HL-60/S4 treated with retinoic acid at 250 ng/mL for 4 days and 3 days (cell line): ENCODE results near the gene ATXN2.

Experiments used
- in situ Hi-C: fragments of 300-500 bp; cut with MboI; formaldehyde crosslinking; loops from 2 replicates; pipeline ENCODE4 v1.7.0; 2022; ENCODE audit warnings: low sequenced_read_pairs

ATXN2 gene

GRCh38 chr12:111425655-111426054 lies 173.5 kb downstream of the ATXN2 start:
- in situ Hi-C loops: no loop called here

GRCh38 chr12:111424793-111425251 lies 174.3 kb downstream of the ATXN2 start:
- in situ Hi-C loops: no loop called here

- in situ Hi-C loops: no loop called here
Measured at GRCh38 chr12:111424189-111424792, 174.8 kb downstream of the ATXN2 start.

- in situ Hi-C loops: no loop called here
Measured at GRCh38 chr12:111420494-111420893, 178.6 kb downstream of the ATXN2 start.

- in situ Hi-C loops: no loop called here
Measured at GRCh38 chr12:111419784-111420183, 179.3 kb downstream of the ATXN2 start.

- in situ Hi-C loops: no loop called here
Measured at GRCh38 chr12:111418594-111418880, 180.6 kb downstream of the ATXN2 start.

GRCh38 chr12:111417784-111418593 lies 181.1 kb downstream of the ATXN2 start:
- in situ Hi-C loops: no loop called here

GRCh38 chr12:111417290-111417689 lies 181.8 kb downstream of the ATXN2 start:
- in situ Hi-C loops: no loop called here

- in situ Hi-C loops: no loop called here
Measured at GRCh38 chr12:111414711-111415252, 184.3 kb downstream of the ATXN2 start.

- in situ Hi-C loops: no loop called here
Measured at GRCh38 chr12:111413442-111414086, 185.6 kb downstream of the ATXN2 start.

GRCh38 chr12:111412830-111413441 lies 186.2 kb downstream of the ATXN2 start:
- in situ Hi-C loops: no loop called here

- in situ Hi-C loops: no loop called here
Measured at GRCh38 chr12:111412007-111412829, 186.9 kb downstream of the ATXN2 start.

GRCh38 chr12:111411185-111411764 lies 187.8 kb downstream of the ATXN2 start:
- in situ Hi-C loops: no loop called here

- in situ Hi-C loops: no loop called here
Measured at GRCh38 chr12:111410431-111411184, 188.5 kb downstream of the ATXN2 start.

GRCh38 chr12:111409780-111410430 lies 189.2 kb downstream of the ATXN2 start:
- in situ Hi-C loops: no loop called here

- in situ Hi-C loops: no loop called here
Measured at GRCh38 chr12:111409403-111409779, 189.7 kb downstream of the ATXN2 start.

GRCh38 chr12:111408686-111409402 lies 190.3 kb downstream of the ATXN2 start:
- in situ Hi-C loops: no loop called here

GRCh38 chr12:111408116-111408440 lies 191.0 kb downstream of the ATXN2 start:
- in situ Hi-C loops: no loop called here
